HG02884 (cell line): ENCODE data around the gene ITPKB.
"Not testable (repeated sequence)": the region's sequence is repeated elsewhere in the genome, so short reads cannot be mapped to it uniquely, and the experiment has no call there.

Experiments used
- ATAC-seq: cut with Tn5 transposase; IDR thresholded peaks from one replicate; pipeline ENCODE4 v1.9.1; 2021; ENCODE audit warnings: mild to moderate bottlenecking, moderate library complexity; ENCODE audit not compliant: unreplicated experiment

ITPKB gene

DNA sequence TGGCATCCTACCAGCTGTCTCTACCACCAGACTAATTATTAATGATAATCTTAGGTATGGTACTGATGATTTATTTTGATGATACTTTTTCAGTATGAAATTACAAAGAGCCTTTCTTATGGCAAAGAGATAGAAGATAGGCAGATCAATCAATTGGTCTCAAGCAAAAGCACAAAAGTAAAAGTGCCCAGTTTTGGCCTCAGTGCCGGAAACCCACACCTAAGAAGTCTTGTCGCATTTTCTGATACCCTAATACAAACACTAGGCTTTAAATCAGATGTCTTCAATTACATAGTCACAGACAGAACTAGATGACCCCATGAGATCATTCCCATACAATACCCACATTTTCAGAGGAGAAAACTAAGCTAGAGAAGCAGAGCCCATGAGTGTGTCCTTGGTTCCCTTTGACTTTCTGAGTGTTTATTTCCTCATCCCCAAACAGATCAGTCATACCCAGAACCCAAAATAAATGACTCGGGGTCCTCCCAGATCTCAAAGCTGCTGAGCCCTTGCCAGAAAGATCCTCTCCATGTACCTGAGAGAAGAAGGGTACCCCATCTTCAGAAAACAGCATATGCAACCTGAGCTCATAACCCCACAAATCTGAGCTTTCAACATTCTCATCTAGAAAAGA is 7.7 kb downstream of the ITPKB start:
- ATAC-seq: no peak

DNA sequence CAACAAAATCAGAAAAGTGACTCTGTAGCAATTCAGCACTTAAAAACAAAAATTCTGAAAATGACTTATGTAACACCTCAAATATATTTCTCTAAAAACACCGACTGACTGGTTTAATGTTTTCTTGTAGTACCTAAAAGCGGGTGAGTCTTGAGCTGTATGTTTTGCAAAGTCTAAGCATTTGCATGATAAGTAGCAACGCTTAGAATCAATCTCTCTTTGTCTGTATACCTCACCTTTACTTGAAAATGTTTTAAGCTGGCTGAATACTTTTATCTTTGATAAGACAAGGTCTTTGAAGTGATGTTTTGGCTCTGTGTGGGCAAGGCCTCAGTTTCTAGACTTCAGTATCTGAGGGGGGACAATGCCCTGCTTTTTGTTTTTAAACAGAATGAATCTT is 8.2 kb downstream of the ITPKB start:
- no peak for ATAC-seq

DNA sequence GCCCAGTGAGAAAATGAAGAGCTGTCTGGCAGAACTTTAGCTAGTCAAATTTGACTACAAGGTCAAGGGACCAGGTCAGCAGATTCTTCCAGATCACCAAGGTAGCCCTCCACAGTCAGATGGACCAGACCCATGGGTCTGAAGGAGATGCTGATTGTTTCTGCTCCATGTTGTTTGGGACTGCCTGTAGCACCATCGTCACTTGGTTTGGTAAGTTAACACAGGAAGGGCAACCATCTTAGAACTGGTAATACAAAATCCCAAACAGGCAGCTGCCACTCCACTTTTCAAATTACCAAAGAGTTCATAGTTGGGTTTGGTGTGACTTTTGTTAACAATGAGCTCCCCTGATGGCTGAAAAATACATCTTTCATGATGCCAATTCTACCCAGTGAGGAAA is 9.0 kb downstream of the ITPKB start:
- ATAC-seq: no peak

DNA sequence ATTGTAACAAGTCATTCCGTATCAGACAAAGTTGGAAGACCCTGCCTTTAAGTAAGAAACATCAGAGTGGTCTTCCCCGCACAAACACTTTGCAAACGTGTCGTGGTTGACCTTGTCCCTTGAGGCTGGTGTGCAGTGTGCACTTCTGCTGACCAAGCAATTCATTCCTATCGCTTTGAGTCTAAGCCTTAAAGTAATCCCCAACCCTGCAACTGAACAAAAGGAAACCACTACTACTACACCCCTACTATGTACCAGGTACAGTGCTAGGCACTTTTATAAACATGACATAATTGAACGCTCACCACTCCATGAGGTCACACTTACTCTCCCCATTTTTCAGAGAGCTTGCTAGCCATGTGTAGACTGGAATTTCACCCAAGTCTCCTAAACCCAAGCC is 10.6 kb downstream of the ITPKB start:
- no peak for ATAC-seq

DNA sequence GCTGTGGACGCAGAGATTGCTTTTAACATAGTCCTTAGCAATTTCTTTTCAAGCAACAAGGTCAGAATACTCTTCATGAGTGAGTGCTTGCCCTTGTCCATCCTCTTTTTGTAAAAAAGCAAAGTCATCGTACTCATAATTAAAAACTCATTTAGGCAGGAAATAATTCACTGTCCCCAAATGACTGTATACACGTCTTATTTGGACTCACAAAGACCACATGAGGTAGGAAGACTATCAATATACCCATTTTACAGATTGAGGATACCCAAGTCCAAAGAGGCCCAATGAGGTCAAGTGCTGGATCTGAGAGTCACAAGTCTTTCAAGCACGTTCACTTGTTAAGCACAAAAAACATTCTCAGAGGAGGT is 13.2 kb downstream of the ITPKB start:
- no peak for ATAC-seq

DNA sequence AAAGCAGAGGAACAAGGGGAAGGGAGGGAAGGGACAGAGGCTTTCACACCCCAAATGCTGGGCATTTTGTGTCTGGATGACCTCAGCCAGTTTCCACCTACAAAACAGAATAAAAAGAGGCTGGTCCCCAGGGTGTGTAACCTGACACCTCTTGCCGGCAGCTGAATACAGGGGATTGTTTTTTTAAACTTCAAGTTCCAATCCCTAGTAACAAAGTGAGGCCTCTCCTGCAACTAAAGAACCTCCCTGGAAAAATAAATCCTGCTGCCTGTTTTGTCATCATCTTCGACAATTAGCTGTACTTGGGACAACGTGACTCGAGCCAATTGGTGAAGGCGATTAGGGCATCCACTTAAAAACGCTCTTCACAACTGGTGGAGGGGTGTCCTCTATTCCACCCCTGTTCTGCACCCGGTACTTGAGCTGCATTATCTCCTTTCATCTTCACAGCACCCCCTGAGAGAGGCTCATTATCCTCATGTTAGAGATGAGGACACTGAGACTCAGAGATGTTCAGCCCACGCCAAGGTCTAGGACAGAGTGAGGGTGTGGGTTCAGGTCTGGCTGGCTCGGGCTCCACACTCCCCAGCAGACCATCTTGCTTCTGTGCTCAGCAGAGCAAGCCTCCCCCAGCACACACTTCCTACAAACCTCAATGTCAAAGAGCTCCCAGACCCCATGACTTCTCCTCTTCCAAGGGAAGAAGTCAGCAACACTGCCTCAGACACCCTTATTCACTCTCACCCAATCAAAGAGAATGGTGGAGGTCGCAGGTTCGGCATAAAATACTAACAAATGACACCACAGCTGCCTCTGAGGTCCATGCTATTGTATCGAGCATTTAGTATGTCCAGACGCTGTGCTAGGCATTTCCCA is 15.2 kb downstream of the ITPKB start:
- no peak for ATAC-seq

DNA sequence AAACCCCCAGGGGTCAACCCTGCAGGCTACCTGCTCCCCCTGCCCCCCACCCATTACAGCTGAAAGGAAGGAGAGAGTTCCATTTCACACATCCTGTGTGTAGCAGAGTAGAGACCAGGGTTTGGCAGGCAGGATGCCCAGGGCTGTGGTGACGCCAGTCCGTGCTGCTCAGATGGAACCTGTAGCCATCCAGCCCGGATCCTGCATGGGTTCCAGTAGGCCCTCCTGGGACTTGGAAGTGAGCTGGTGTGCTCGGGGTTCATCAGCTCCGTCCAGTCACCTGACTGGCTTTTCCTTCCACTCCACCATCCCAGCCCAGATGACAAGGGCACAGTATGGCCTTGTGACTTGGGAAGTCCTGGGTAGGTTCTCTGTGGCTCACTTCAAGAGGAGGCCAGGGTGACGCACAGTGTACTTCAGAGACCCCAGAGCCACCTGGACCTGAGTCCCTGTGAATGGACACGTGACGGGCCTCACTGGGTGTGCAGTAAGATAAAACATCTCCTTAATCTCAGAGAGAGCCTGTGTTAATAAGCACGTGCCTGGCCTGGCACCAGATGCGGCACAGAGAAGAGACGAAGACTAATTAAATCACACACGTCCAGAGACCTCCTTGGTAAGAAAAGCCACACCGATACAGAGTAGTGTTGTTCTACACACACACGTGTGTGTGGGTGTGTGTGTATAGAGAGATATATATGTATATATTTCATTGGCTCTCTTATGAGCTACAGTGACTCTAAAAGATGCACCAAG is 16.0 kb downstream of the ITPKB start:
- no peak for ATAC-seq

DNA sequence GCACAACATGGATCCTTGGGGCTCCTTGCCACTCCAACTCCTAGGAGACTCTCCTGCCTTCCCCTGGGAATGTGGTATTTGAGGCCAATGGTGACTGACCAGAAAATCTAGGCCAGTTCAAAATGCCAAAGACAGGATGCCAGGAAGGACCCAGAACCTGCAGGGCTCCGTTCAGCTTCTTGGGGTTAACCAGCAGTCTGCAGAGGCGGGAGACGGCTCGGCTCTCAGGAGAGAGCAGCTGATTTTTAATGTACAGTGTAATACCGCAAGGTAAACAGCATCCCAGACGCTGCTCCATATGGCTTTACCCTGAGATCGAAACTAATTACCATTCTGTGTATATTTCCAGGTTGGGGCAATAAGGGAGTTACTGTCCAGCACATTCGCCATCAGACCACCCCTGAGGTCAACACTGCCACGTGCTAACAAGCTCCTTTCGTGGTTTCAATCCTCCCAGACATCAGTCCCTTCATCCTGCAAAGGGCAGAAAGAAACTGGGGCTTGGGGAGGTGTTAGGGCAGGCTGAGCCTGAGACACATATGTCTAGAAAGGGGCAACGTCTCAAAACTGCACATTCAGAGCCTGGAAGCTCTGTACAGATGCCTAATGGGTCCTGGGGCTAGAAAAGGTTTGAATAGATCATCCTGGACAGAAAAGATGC is 16.7 kb downstream of the ITPKB start:
- ATAC-seq: no peak

DNA sequence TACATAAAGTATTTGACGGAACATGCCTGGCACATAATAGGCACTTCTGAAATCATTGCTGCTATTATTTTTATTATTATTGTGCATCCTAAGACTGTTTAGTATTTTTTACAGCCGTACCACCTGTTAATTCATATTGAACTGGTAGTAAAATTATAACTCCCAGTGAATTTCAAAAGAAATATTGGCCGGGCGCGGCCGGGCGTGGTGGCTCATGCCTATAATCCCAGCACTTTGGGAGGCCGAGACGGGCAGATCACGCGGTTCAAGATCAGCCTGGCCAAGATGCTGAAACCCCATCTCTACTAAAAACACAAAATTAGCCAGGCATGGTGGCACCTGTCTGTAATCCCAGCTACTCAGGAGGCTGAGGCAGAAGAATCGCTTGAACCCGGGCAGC is 18.5 kb downstream of the ITPKB start:
- not testable (repeated sequence) for ATAC-seq

DNA sequence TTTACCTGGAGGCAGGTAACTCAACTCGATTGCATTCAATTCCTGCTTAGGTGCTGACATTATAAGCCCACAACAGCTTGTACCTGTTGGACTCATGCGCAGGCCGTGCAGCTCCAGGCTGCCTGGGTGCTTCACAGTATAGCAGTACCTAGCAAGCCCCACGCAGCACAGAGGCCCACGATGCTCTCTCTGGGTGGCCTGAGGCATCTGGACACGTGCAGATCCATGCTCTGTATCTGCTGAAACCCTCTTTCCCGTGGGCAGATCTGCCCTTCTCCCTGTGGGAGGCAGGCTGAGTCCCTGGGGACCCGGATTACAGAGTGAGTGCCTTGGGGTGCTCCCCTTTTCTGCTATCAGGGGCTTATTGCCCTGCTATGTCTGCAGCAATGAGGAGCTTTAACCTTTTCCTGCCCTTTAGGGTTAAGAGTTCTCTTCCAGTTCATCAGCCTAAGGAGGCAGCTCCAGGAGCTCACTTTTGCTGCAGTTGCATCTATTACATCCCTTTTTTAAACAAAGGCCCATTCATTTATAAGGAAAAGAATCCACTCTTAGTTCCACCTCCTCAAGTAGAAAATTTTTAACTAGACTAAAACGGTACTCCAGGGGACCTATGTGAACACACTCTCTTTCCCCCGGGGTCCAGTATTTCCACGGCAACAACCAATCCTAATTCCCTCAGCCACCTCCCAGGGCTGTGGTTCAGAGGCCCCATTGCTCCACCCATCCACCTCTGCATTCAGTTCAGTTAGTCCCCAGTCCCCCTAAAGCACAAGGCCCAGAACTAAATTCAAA is 19.3 kb downstream of the ITPKB start:
- ATAC-seq: no peak

DNA sequence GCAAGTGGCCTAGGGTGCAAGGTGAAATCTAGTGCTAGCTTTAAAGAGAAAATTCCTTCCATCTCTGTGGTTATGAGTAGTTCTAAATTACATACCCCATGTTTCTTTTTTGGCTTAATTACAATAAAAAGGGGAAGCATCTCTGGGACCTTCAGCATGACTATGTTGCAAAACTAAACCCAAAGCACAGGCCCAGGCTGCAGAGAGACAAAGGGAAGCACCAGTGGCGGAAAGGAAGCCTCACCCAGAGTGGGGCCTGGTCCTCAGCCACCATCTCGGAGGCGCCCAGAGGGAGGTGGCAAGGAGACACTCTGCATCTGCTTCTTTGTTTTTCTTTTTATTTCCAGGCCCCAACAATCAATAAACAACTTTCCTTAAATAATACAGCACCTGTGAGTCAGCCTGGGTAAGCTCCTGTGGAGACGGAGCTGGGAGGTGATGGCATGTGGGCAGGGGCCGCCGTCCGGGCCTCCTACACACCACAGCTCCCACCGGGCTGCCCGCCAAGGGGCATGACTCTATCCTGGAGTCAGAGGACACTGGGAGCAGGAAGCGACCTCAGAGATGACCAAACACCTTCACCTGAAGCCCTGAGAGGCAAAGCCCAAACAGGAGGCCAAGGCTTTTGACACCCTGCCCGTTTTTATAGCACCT is 21.7 kb downstream of the ITPKB start:
- no peak for ATAC-seq

DNA sequence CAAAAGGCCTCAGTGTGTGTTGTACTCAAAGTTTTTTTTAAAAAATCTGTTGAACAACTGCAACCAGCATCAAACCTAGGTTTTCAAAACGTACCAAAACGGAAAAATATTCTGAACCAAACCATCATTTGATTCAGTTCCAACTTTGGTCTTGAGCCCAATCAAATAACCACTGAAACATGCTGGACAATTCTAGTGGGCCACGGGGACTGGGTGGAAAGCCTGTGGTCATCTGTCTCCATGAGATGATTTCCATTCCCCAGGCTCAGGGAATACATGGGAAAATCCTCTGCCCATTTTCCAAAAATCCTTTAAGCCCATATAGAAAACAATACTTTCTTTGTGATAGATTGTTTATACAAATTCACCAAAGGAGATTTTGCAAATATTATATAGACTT is 22.5 kb downstream of the ITPKB start:
- no peak for ATAC-seq

DNA sequence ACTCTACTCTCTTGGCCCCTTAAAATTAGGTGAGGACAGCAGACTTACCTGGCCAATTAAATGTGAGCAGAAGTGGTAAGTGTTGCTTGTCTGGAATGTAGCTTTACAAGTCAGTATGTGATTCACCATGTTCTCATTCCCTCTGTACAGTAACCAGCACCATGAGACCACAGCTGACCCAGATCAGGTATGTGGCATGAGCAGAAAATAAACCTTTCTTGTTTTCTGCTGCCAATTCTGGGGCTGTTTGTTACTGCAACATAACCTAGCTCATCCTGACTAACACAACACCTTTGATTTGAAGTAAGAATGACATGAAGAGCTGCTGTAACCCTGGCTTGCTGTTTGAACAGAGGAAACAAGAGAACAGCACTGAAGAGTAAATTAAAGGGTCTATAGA is 24.9 kb downstream of the ITPKB start:
- no peak for ATAC-seq

DNA sequence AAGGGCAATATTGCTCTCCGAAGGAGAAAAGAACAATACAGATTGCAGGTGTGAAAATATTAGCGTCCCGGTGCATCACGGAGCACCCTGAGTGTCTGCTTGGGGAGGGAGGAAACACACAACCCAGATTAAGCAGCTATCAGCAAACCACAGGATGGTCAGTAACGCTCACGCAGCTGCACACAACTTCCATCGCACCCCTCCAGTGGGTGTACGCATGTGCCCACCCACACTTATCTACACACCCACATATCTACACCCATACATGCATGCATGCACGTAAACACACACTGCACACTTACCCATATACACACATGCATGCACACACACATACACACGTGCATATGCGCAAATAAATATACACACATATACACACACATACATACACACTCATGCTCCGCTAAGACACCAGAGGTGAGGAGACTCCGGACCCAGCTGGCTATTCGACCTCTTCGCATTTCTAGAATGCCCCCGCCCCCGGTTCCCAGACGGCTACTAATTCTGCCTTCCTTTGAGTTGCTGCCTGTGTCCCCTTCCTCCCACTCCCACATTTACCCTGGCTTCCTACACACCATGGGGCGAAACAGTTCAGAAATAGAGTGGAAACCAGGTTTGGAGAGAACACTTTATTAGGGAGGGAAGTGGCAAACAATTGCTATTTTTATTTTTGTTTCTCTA is 26.2 kb downstream of the ITPKB start:
- no peak for ATAC-seq

DNA sequence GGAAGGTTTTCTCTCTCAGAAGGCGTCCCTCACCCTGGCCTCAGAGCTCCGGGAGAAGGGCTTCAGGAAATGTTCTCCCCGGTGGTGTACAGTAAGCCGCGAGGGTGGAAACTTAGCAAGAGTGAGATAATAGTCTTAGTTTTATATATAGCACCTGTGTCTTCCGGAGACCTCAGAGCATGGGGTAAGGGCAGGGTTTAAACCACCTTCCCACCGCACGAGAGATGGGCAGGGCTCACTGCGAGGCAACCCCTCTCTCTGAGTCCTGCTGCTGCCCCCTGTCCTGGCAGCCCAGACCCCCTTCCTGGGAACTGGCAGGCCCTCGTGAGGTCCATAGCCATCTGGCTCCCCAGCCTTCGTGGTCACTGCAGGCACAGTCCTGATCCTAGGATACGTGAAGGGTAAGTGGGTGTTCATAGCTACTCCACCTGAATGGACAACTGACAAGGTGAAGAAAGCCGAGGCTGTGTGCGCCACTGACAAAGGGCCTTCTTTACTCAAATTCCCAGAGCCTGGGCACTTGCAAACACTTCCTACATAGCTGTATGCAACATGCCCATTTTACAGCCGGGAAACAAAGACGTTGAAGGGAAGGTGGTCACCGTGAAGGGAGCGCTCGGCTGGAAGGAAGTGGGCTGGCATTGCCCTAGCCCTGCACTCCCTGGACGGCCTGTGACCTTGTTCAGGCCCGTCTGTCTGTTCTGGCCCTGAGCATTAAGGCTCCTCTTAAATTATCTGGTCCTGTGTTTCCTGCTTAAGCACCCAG is 26.9 kb downstream of the ITPKB start:
- ATAC-seq: peak; percentile 81

DNA sequence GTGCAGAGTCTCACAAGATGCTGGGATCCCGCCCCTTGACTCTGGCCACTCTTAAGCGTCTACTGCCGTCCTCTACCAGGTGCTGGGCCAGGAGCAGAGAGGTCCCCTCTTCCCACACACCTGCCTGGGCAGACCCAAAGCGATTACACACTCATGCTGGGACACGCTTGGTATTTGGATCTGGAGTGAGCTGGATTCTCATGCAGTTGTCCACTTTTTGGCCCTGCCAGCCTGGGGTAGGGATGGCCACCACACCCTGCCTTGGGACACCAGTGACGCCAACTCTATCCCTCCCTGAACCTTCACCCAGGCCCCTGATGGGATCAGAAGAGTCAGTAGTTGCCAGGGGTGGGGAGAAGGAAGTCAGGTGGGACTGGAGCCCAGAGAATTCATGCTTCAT is 28.6 kb downstream of the ITPKB start:
- ATAC-seq: no peak

DNA sequence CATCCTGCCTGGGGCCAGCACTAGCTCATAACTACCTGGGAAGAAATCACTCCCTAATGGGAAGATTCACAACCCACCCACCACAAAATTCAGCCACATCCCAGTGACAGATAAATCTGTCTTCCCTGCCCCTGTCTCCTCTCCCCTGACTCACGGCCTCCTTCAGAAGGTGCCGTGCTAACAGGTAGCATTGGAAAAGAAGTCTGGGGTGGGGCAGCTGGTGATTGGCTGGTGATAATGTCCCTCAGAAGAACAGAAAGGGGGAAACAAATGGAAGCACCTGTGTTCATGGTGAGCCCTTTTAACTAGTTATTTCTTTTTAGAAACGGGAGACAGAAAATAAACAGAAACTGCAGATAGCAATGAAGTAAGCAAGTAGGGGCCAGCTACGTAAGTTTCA is 29.1 kb downstream of the ITPKB start:
- ATAC-seq: no peak

DNA sequence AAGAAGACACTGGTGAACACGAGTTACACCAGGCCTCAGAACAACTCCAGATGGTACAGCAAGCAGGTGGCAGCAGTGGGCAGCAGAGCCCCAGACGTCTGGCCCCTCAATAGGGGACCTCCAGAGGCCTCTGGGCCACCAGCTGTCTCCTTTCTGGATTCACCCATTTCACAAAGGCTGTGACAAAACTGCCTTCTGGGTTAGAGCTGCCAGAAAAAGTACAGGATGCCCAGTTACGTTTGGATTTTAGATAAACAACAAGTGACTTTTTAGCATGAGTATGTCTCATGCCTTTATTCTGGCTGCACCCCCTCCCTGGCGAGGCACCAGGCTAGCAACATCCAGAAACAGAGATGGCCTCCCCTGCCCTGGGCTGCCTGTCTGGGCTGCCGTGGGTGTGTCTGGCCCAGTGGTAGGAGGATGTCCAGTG is 30.1 kb downstream of the ITPKB start:
- ATAC-seq: no peak

DNA sequence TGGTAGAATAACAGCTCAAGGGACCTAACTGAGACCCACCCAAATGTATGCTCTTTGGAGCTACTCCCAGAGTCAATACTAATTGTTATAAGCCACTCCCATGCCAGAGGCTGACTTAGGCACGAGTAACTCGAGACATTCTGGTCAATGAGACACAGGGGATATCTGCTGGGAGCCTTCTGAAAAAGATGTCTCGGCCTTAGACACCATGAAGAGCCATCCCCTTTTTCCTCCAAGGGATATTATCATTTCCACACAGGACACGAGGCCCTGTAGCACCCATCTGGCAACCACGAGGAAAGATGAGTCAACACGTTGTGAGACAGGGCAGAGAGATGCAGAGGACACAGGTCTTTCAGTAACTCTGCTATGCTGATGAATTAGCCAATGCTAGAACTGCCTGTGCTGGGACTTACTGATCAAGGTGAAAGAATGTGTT is 30.7 kb downstream of the ITPKB start:
- ATAC-seq: no peak
